Endodermal cell (in vitro differentiated cells): ENCODE data around the gene IL17RC. TPM values are rescaled to one million over a fixed set of nuclear protein-coding genes. Genes with fewer than 3 reads are reported as not detected.

Experiments
- DNase-seq: peaks from one replicate; pipeline ENCODE4 v3.0.0-alpha.2; 2017
- H3K27ac ChIP-seq: 2 replicates; pipeline ENCODE4 v1.5.1; 2013; ENCODE audit warnings: mild to moderate bottlenecking, low read depth, low read length, moderate library complexity
- H3K27me3 ChIP-seq: 2 replicates; pipeline ENCODE4 v1.6.1; 2013; ENCODE audit warnings: mild to moderate bottlenecking, low read length, moderate library complexity; ENCODE audit not compliant: insufficient read depth, control insufficient read depth, poor library complexity, severe bottlenecking
- H3K36me3 ChIP-seq: 2 replicates; pipeline ENCODE4 v1.7.0; 2013; ENCODE audit warnings: mild to moderate bottlenecking, low read length, moderate library complexity; ENCODE audit not compliant: control insufficient read depth, insufficient read depth
- H3K4me1 ChIP-seq: one replicate; pipeline ENCODE4 v1.7.0; 2013; ENCODE audit warnings: low read length; ENCODE audit not compliant: control insufficient read depth, insufficient read depth
- H3K4me3 ChIP-seq: 2 replicates; pipeline ENCODE4 v1.5.1; 2013; ENCODE audit warnings: mild to moderate bottlenecking, low read length, moderate library complexity
- H3K9ac ChIP-seq: 2 replicates; pipeline ENCODE4 v1.6.1; 2013; ENCODE audit warnings: mild to moderate bottlenecking, low read length, moderate library complexity; ENCODE audit not compliant: poor library complexity, severe bottlenecking; ENCODE audit errors: extremely low read depth
- H3K9me3 ChIP-seq: 2 replicates; pipeline ENCODE4 v1.6.1; 2013; ENCODE audit warnings: mild to moderate bottlenecking, low read length, moderate library complexity; ENCODE audit not compliant: control insufficient read depth
- H3K27ac Mint-ChIP-seq: 2 replicates; pipeline ENCODE4 v1.8.0; 2020; ENCODE audit warnings: mixed read lengths
- H3K27me3 Mint-ChIP-seq: 2 replicates; pipeline ENCODE4 v1.8.0; 2021; ENCODE audit warnings: mild to moderate bottlenecking, mixed read lengths; ENCODE audit not compliant: insufficient read depth
- H3K36me3 Mint-ChIP-seq: 2 replicates; pipeline ENCODE4 v1.8.0; 2020; ENCODE audit warnings: low read depth, mixed read lengths
- H3K4me1 Mint-ChIP-seq: 2 replicates; pipeline ENCODE4 v1.8.0; 2020; ENCODE audit warnings: mixed read lengths
- H3K4me3 Mint-ChIP-seq: 2 replicates; pipeline ENCODE4 v1.8.0; 2020; ENCODE audit warnings: mild to moderate bottlenecking, moderate library complexity, mixed read lengths
- H3K9me3 Mint-ChIP-seq: 2 replicates; pipeline ENCODE4 v1.8.0; 2020; ENCODE audit warnings: mild to moderate bottlenecking, mixed read lengths
- CTCF ChIP-seq: fragments of 200-600 bp; sonication (generic); conservative IDR thresholded peaks from 2 replicates; pipeline ENCODE4 v1.5.0; 2021; ENCODE audit warnings: antibody characterized with exemption, mild to moderate bottlenecking
- WGBS, 2 experiments: methylation state at CpG; one replicate each; pipeline versions ENCODE4 v1.1.5 to v1.1.7; 2013; ENCODE audit warnings: missing lambda C conversion rate in 2 of 2, mixed read lengths in 1 of 2; ENCODE audit not compliant: insufficient coverage in 1 of 2, insufficient read length in 1 of 2; 5-methylcytosine and 5-hydroxymethylcytosine counted together
- total RNA-seq, 2 donors: library from RNA; stranded (reverse); fragmentation: NEBNext Ultra II Directional in 1 of 2; extraction: Animal tissue kit (Norgen Biotek cat#: 25700) in 1 of 2; gene quantifications; 2 replicates in 1 of 2; 3 replicates in 1 of 2; pipeline ENCODE4 v1.2.1, GENCODE V29; 2021

IL17RC gene
- total RNA-seq, 2 donors from 2014 or later: 15.7 to 19.0 TPM

GRCh38 chr3:9949626-9950025 is 32.7 kb downstream of the IL17RC start:
- no peak overlapping the region for H3K4me3 Mint-ChIP-seq
- 87 to 92% methylated on average over 6 to 9 of the region's 9 CpGs for WGBS, 2 experiments
- H3K36me3 Mint-ChIP-seq: peaks cover 4% of the 10 kb centered on the region
- H3K36me3 ChIP-seq: no peaks in the 10 kb centered on the region
- H3K27ac Mint-ChIP-seq: no peak overlapping the region
- H3K9ac ChIP-seq: no peak overlapping the region
- no peaks in the 10 kb centered on the region for H3K9me3 ChIP-seq
- no peaks in the 10 kb centered on the region for H3K9me3 Mint-ChIP-seq
- TF ChIP-seq CTCF: no peak
- H3K4me1 ChIP-seq: no peaks in the 10 kb centered on the region
- peak; percentile 32 for DNase-seq
- no peak overlapping the region for H3K27ac ChIP-seq
- H3K27me3 ChIP-seq: no peaks in the 10 kb centered on the region
- no peak overlapping the region for H3K4me3 ChIP-seq
- H3K27me3 Mint-ChIP-seq: peaks cover 19% of the 10 kb centered on the region
- peaks cover 5% of the 10 kb centered on the region for H3K4me1 Mint-ChIP-seq

DNA sequence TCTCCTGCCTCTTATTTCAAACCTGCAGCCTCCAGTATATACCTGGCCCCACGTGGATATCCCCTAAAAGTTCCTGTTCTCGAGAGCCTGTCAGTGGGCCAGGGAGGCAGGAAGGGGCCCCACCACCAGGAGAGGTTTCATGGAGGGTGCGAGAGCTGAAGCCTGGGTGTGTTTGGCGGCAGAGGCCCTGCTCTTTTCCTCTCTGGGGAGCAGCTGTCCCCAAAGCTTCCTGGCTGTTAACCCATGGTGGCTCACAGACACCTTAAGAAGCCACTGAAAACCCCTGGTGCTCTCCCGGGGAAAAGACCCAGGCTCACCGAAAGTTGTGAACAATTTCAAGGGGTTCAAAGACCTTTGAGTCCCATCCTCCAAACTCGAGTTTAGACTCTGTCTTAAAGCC is 34.2 kb downstream of the IL17RC start:
- Histone ChIP-seq H3K4me3 (no peak overlapping the region), H3K27me3 (no peaks in the 10 kb centered on the region), H3K27ac (no peak overlapping the region), H3K4me1 (no peaks in the 10 kb centered on the region), H3K9ac (no peak overlapping the region), H3K36me3 (no peaks in the 10 kb centered on the region), H3K9me3 (no peaks in the 10 kb centered on the region)
- Mint-ChIP-seq H3K4me1 (peaks cover 13% of the 10 kb centered on the region), H3K36me3 (peaks cover 4% of the 10 kb centered on the region), H3K27me3 (peaks cover 19% of the 10 kb centered on the region), H3K27ac (no peak overlapping the region), H3K9me3 (no peaks in the 10 kb centered on the region), H3K4me3 (peak overlapping the region; percentile 62)
- 62 to 66% methylated on average over 6 to 7 of the region's 7 CpGs for WGBS, 2 experiments
- no peak for TF ChIP-seq CTCF
- DNase-seq: no peak

- Histone ChIP-seq H3K36me3 (no peaks in the 10 kb centered on the region), H3K4me1 (no peaks in the 10 kb centered on the region), H3K27ac (no peak overlapping the region), H3K4me3 (peak overlapping the region; percentile 75), H3K9ac (no peak overlapping the region), H3K27me3 (no peaks in the 10 kb centered on the region), H3K9me3 (no peaks in the 10 kb centered on the region)
- 47 to 50% methylated on average over 10 of the region's 10 CpGs for WGBS, 2 experiments
- Mint-ChIP-seq H3K27ac (no peak overlapping the region), H3K27me3 (peaks cover 19% of the 10 kb centered on the region), H3K4me3 (peak overlapping the region; percentile 62), H3K9me3 (no peaks in the 10 kb centered on the region), H3K36me3 (peaks cover 4% of the 10 kb centered on the region), H3K4me1 (peaks cover 13% of the 10 kb centered on the region)
- TF ChIP-seq CTCF: no peak
- no peak for DNase-seq
These were observed 34.7 kb downstream of the IL17RC start for GRCh38 chr3:9951598-9951961.
